ENCODE measurements around the gene KPNA1.
"Not testable (repeated sequence)": the region's sequence is repeated elsewhere in the genome, so short reads cannot be mapped to it uniquely, and the experiment has no call there.

KPNA1 gene

DNA sequence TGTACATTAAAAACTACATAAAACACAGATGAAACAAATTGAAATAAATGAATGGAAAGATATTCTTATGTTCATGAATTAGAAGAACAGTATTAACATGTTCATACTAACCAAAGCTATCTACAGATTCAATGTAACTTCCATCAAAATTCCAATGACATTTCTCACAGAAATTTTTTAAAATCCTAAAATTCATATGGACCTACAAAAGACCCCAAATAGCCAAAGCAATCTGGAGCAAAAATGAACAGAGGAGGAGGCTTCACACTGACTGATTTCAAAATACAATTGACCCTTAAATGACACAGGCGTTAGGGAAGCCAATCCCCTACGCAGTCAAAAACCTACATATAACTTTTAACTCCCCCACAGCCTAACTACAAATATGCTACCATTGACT lies 39.4 kb downstream of the KPNA1 start:
- no peak for DNase-seq (ENCODE audit: low spot score)

DNA sequence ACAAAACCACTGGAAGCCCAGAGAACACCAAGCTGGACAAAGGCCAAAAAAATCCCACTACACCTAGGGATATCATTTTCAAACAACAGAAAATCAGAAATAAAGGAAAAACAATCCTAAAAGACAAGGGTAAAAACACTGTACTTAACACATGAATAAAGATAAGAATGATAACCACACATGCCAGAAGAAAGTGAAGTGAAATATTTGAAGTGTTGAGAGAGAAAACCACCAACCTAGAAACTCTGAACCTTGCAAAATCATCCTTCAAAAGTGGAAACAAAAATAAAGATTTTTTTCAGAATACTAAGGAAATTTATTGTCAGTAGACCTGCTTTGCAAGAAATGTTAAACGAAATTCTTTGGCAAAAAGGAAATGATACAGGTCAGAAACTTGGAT lies 45.1 kb downstream of the KPNA1 start:
- DNase-seq (ENCODE audit: low spot score): no peak

DNA sequence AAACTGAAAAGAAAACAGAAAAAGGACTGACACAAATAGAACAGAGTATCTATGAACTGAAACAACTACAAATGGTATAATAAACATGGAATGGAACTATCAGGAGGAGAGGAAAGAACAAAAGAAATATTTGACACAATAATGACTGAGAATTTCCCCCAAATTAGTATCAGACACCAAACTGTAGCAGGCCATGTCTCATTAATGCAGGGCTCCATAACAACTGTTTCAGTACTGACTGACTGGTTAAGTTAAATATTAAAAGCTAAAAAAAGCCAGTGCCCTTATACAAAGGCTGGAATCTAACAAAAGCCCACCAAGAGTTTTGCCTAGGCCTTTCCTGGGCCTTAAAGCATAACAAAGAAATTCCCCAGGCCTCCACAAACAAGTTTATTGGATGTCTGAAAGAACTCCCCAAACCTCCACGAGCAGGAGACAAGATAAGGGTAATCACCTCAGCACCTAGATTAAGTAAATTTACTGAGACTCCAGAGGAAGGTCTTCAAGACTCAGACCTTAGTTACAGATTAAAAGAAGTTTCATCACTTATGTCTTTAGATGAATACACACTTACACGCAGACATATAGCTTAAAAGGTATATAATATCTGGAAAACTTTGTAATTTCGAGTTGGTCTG lies 45.7 kb downstream of the KPNA1 start:
- DNase-seq (ENCODE audit: low spot score): no peak

DNA sequence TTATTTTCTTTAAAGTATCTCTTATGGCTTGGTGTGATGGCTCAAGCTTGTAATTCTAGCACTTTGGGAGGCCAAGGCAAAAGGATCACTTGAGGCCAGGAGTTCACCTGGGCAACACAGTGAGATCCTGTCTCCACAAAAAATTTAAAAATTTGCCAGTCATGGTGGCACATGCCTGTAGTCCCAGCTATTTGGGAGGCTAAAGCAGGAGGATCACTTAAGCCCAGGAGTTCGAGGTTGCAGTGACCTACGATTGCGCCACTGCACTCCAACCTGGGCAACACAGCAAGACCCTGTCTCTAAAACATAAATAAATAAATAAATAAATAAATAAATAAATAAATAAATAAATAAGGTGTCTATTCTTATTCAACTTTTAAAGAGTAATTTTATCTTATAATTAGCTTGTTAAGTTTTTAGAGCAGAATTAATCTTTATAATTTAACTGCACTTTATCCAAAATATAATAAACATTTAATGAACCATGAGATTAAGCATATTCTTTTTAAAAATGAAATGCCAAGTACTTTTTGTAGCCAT lies 48.0 kb downstream of the KPNA1 start:
- DNase-seq (ENCODE audit: low spot score): no peak

DNA sequence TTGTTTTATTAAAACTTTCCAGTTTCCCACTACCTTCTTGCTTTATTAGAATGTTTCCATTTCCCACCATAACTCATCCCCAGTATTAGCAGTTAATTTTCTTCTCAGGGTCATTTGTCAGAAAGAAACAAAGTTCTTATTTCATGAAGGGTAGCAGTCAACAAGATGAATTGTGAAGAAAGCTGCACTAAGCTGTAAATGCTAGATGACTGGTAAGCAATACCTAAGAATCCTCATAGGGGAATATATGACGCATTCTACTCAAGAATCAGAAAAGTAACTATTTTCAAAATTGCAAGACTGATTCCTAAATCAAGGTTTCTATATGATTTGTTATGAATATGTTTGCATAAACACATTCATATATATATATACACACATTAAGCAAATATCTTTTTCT lies 50.1 kb downstream of the KPNA1 start:
- DNase-seq (ENCODE audit: low spot score): no peak

DNA sequence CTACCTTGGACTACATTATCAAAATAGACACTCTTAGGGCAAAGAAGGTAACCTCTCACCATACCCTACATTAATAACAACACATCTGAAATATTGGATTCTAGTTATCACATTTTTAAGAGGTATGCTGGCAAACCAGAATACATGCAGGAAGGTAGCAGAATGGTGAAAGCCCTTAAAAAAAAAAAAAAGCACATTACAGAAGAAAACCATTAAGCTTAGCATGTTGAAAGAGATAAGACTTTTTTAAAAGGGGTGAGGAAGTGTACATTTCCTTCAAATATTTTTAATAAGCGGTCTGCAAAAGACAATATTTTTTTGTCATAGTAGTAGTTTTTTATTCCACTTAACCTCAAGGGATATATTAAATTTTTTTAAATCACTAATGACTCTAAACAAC lies 52.3 kb downstream of the KPNA1 start:
- DNase-seq (ENCODE audit: low spot score): no peak

DNA sequence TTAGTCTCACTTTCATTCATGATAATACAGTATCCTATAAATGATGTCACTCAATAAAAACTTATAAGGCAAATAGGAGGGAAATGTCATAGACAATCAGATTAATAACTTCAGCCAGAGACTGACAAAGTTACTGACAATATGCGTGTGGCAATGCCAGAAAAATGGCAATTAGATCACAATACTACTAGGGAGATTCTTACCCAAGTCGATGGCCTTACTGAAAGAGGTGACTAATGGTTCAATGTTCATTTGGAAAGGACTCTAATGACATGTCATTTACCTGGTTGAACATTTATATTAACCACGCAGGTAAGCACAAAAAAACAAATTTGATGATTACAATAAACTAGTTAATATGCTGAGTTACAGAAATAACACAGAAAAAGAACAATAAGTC lies 52.9 kb downstream of the KPNA1 start:
- no peak for DNase-seq (ENCODE audit: low spot score)

DNA sequence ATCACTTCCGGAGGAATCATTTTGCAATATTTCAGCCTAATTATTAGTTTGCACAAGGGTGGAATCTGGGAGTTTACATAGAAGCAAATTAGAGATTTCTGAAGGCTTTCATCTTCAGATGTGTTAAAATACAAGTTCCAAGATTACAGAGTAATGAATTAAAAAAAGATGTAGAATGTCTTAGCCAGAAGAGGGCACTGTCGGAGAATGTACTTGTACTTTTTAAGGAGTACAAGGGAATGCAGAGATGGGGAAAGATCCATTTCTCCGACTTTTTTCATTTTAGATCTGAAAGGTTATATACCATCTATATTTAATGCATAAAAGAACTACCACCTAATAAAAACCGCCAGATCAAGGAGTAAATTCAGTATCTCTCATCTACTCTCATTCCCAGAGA lies 55.7 kb downstream of the KPNA1 start:
- no peak for DNase-seq (ENCODE audit: low spot score)

DNA sequence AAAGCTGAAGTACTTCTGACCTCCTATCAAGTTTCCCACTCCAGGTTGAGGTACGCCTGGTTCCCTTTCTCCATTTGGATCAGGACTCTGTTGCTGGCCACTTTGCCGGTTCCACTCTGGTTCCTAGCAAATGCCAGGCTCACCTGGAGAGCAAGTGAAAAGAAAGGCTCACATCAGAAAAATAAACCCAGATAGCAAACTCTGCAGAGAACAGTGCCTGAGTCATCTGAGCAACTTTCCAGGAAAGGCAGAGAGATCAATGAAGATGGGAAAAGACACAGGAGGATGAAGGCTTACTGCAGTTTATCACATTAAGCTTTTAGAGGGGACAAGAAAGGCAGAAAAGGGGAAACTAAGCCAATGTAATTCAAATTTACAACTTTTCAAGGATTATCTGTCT lies 57.0 kb downstream of the KPNA1 start:
- DNase-seq (ENCODE audit: low spot score): no peak

DNA sequence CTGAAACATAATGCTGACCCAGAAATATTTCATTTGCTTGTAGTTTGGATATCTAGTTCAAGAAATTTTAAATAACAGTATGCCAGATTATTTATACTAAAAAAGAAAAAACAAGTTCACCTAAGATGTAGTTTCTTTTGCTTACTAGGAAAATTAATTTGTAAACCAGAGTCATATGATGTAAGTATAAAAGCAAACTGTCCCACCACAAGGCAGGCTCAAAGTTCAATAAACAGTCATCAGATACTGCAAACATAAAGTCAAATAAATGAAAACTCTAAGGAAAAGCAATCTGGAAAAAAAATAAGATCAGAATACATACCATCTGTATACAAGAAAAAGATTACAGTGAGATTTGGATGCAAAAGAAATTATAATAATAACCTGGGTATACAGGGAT lies 58.7 kb downstream of the KPNA1 start:
- no peak for DNase-seq (ENCODE audit: low spot score)

DNA sequence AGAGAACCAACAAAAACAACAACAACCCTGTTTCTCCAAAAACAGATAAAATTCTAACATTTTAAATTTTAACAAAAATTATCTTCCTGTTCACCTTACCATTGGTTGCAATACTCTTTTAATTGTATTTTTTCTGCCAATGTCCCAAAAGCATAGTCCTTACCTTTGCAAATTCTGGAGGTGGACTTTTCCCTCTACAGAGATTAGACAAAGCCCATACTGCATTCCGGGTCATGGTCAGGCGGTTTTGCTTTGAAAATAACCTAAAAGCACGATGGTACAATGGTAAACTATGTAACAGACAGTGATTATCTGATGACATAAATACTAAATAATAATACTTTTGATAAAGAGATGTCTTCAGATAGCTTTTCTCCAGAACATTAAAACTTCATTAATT lies 63.4 kb downstream of the KPNA1 start:
- no peak for DNase-seq (ENCODE audit: low spot score)

DNA sequence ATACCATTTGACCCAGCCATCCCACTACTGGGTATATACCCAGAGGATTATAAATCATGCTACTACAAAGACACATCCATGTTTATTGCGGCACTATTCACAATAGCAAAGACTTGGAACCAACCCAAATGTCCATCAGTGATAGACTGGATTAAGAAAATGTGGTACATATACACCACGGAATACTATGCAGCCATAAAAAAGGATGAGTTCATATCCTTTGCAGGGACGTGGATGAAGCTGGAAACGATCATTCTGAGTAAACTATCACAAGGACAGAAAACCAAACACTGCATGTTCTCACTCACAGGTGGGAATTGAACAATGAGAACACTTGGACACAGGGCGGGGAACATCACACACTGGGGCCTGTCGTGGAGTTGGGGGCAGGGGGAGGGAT lies 66.5 kb downstream of the KPNA1 start:
- DNase-seq (ENCODE audit: low spot score): not testable (repeated sequence)

DNA sequence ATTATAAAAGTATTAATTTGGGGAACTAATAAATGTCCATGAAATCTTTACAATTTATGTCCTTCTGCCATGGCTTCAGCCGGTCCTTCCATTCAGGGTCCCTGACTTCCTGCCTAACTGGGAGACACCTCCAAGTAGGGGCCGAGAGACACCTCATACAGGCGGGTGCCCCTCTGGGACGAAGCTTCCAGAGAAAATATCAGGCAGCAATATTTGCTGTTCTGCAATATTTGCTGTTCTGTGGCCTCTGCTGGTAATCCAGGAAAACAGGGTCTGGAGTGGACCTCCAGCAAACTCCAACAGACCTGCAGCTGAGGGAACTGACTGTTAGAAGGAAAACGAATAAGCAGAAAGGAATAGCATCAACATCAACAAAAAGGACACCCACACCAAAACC lies 70.2 kb downstream of the KPNA1 start:
- not testable (repeated sequence) for DNase-seq (ENCODE audit: low spot score)

DNA sequence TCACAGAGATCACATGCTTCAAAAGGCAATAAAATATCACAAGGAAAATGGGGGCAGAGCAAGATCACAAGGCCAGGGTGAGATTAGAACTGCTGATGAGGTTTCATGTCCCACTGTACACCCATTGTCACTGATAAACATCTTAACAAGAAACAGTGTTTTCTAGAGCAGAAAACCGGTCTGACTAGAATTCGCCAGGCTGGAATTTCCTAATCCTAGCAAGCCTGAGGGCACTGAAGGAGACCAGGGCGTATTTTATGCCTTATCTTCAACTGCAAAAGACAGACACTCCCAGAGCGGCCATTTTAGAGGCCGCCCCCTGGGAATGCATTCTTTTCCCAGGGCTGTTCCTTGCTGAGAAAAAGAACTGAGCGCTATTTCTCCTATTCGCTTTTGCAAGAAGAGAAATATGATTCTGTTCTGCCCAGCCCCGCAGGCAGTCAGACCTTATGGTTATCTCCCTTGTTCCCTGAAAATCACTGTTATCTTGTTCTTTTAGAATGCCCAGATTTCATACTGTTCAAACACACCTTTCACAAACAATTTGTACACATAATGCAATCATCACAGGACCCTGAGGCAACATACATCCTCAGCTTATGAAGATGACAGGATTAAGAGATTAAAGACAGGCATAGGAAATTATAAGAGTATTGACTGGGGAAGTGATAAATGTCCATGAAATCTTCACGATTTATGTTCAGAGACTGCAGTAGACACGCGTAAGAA lies 70.8 kb downstream of the KPNA1 start:
- DNase-seq (ENCODE audit: low spot score): not testable (repeated sequence)

DNA sequence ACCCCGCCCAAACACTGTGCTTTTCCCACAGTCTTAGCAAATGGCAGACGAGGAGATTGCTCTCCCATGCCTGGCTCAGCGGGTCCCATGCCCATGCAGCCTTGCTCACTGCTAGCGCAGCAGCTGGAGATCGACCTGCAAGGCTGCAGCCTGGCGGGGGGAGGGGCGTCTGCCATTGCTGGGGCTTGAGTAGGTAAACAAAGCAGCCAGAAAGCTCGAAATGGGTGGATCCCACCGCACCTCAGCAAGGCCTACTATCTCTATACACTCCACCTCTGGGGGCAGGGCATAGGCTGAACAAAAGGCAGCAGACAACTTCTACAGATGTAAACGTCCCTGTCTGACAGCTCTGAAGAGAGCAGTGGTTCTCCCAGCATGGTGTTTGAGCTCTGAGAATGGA lies 71.6 kb downstream of the KPNA1 start:
- DNase-seq (ENCODE audit: low spot score): no peak

DNA sequence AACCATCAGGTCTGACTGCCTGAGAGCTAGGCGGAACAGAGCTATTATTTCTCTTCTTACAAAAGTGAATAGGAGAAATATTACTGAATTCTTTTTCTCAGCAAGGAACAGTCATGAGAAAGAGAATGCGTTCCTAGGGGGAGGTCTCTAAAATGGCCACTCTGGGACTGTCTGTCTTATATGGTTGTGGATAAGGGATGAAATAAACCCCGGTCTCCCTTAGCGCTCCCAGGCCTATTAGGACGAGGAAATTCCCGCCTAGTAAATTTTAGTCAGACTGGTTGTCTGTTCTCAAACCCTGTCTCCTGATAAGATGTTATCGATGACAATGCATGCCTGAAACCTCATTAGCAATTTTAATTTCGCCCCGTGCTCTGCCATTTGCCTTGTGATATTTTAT lies 78.8 kb downstream of the KPNA1 start:
- no peak for DNase-seq (ENCODE audit: low spot score)

DNA sequence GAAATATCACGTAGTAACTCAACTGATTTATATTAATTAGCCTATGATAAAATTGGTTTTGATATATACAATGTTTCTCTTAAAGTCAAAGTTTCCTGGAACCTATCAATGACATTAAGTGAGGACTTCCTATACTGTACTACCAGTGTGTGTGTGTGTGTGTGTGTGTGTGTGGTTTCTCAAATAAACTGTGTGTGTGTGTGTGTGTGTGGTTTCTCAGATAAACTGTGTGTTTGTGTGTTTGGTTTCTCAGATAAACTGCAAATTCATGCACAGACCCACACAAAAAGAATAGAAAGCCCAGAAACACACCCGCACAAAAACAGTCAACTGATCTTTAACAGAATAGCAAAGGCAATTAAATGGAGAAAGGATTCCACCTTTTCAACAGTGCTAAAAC lies 84.4 kb downstream of the KPNA1 start:
- DNase-seq (ENCODE audit: low spot score): no peak

DNA sequence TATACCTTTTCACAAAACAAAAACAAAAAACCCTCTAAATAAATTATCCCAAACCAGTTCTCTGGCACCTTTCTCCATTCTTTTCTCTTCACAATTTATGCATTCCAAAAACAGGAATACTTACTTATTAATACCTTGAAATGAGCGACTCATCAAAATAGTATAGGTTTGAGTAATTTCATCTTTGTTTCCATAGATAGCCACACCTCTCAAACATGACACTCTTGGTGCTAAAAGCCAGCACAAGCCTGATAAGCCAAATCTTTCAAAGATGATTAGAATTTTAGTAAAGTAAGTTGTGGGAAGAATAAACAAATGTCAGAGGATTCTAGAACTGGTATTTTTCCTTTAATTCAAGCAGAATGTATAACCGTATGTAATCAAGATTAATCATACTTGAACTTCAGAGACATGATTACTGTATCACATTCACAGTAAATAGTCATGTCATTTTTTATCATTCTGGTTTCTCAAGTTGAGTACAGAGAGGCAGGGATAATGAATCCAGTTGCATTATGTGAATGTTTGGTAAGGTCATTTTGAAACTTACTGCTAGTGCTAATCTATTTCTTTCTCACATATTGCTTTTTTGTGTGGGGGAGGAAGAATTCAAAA lies 86.8 kb downstream of the KPNA1 start:
- no peak for DNase-seq (ENCODE audit: low spot score)

DNA sequence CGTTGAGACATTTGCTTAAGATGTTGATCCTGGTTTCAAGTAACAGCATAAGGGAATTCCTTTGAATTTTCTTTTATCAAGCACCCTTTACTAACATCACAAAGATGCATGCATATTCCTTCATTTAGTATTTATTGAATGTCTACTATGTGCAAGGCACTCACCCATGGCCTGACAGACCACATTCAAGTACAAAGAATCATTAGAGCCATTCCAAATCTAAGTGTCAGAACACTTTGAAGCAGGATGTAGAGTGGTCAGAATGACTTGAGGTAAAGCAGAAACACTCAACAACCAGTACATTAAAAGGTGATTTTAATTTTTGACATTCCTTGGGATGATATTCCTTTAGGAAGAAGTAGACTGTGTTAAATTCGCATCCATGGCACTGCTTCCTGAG lies 92.9 kb downstream of the KPNA1 start:
- no peak for DNase-seq (ENCODE audit: low spot score)

DNA sequence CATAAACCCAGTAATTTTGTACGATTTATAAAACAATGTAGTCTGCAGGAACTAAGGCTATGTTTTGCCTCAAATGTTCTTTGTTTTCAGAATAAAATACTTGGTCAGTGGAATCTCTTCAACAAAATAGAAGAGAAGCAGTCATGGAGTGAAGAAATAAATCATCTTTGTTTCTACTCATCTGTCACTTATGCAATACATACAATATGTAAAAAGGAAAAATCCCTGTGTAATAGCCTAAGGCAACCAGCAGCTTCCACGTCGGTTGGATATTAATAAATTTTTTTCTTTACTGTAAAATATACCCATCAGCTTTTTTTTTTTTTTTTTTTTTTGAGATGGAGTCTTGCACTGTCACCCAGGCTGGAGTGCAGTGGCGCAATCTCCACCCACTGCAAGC lies 93.6 kb downstream of the KPNA1 start:
- DNase-seq (ENCODE audit: low spot score): no peak

DNA sequence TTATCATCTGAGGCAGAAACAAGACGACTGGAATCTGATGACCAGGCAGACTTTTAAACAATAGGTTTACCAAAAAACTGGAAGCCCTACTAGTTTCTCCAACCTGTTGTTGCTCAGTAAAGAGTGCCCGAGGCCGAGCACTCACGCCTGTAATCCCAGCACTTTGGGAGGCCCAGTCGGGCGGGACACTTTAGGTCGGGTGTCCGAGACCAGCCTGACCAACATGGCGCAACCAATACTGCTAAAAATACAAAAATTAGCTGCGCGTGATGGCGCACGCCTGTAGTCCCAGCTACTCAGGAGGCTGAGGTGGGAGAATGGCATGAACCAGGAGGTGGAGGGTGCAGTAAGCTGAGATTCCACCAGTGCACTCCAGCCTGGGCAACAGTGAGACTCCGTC lies 97.8 kb downstream of the KPNA1 start:
- DNase-seq (ENCODE audit: low spot score): no peak

DNA sequence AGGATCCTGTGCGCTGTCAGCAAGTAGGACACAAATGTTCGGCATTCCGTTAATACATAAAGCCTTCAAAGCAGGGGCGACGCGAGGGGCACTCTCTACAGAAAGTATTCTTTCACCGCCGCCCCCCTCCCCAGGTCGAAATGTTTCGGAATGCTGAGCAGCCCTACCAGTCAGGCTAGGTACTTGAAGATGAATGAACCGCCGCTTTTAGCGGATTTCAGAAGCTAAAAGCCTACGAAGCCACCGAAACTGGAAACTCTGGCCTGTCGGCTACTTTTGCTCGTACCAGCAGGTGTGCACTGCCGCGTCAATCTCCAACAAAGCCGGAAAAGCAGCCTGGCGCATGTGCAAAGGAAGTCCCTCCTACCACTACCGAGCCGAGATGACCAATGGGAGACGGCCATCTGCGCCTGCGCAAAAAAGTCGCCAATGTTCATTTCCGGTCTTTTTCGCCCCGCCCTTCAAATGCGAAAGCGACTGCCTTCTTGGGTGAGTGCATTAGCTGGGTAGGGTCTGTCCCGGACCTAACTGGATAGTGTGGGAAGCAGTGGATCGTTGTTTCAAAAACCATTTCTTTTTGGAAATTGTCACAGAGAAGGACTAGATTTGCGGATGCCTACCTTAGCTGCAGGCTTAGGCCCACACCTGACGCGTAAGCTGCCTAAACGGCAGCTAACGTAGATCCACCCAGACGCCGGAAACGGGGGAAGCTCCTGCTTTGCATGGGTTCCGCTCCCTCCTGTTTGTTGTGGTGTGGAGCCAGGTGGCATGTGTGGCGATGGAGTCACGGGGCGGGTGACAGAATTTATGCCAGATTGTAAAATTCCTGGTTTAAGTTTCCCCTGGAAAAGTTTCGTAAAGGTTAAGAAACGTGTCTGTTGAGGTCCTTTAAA lies 98.7 kb downstream of the KPNA1 start, which contains the start of gene WDR5B:
TSS of gene WDR5B (minus strand) at position 301 of the 893 bp plus-strand sequence. CDS start 534 bp downstream, outside the sequence.
- DNase-seq (ENCODE audit: low spot score): peak; percentile 98
